HEK293 (cell line): ENCODE measurements around the gene OR10K2.

Experiments used
- CTCF ChIA-PET: fragments of 350-600 bp; formaldehyde crosslinking; extraction: SDS; loops from one replicate; lab custom pipeline; 2021; ENCODE audit warnings: antibody characterized with exemption; lab: Yijun Ruan, JAX
- POLR2A ChIA-PET: fragments of 300-600 bp; formaldehyde crosslinking; extraction: SDS; loops from one replicate; lab custom pipeline; 2020; ENCODE audit warnings: antibody characterized with exemption, inconsistent platforms; lab: Yijun Ruan, JAX
- H3K27ac ChIP-seq: fragments of 200-500 bp; sonication (Bioruptor generic); 2 replicates; pipeline ENCODE4 v1.5.1; 2014; ENCODE audit warnings: low read depth, low read length, control low read depth, inconsistent platforms; ENCODE audit errors: extremely low read depth
- H3K36me3 ChIP-seq, 2 experiments: fragments of 200-500 bp in 1 of 2; sonication (Bioruptor generic) in 1 of 2; 1 replicate in 1 of 2; 2 replicates in 1 of 2; pipeline ENCODE4 v1.5.1; 2014 to 2017; ENCODE audit warnings: inconsistent platforms in 2 of 2, low read length in 2 of 2; ENCODE audit not compliant: control insufficient read depth in 2 of 2, insufficient read depth in 1 of 2
- H3K4me1 ChIP-seq: fragments of 200-500 bp; sonication (Bioruptor generic); 2 replicates; pipeline ENCODE4 v1.5.1; 2014; ENCODE audit warnings: mild to moderate bottlenecking, low read length, inconsistent platforms; ENCODE audit not compliant: control insufficient read depth, insufficient read depth
- H3K4me3 ChIP-seq: 2 replicates; pipeline ENCODE4 v1.5.1; 2011; ENCODE audit warnings: low read depth, mild to moderate bottlenecking, control low read depth, low read length, moderate library complexity
- H3K9me3 ChIP-seq: fragments of 200-500 bp; sonication (Bioruptor generic); 2 replicates; pipeline ENCODE4 v1.5.1; 2014; ENCODE audit warnings: low read depth, low read length, inconsistent platforms; ENCODE audit not compliant: control insufficient read depth, insufficient read depth
- BCL11B ChIP-seq: fragments of 450-650 bp; formaldehyde crosslinking; IDR thresholded peaks from 2 replicates; pipeline ENCODE4 v1.5.1; 2016; ENCODE audit warnings: low read depth, missing biosample characterization, missing genetic modification characterization
- BCL6B ChIP-seq: fragments of 450-650 bp; formaldehyde crosslinking; IDR thresholded peaks from 2 replicates; pipeline ENCODE4 v1.5.1; 2017; ENCODE audit warnings: missing biosample characterization, missing genetic modification characterization
- FEZF1 ChIP-seq: fragments of 450-650 bp; formaldehyde crosslinking; IDR thresholded peaks from 2 replicates; pipeline ENCODE4 v1.5.1; 2016; ENCODE audit warnings: missing biosample characterization, missing genetic modification characterization
- MEIS1 ChIP-seq: sonication (generic); formaldehyde crosslinking; IDR thresholded peaks from 2 replicates; pipeline ENCODE4 v1.8.1; 2022; ENCODE audit warnings: missing genetic modification reagents, mild to moderate bottlenecking, borderline replicate concordance
- MZF1 ChIP-seq: fragments of 450-650 bp; formaldehyde crosslinking; IDR thresholded peaks from 2 replicates; pipeline ENCODE4 v1.5.1; 2017; ENCODE audit warnings: missing biosample characterization, missing genetic modification characterization, borderline replicate concordance
- PRDM2 ChIP-seq: fragments of 450-650 bp; formaldehyde crosslinking; IDR thresholded peaks from 2 replicates; pipeline ENCODE4 v1.5.1; 2016; ENCODE audit warnings: missing biosample characterization, missing genetic modification characterization, borderline replicate concordance
- ZBTB21 ChIP-seq: fragments of 450-650 bp; formaldehyde crosslinking; IDR thresholded peaks from 2 replicates; pipeline ENCODE4 v1.5.1; 2017; ENCODE audit warnings: missing biosample characterization, missing genetic modification characterization
- ZNF280C ChIP-seq: fragments of 450-650 bp; formaldehyde crosslinking; IDR thresholded peaks from 2 replicates; pipeline ENCODE4 v1.5.1; 2016; ENCODE audit warnings: missing biosample characterization, missing genetic modification characterization
- ZNF488 ChIP-seq: fragments of 450-650 bp; formaldehyde crosslinking; IDR thresholded peaks from 2 replicates; pipeline ENCODE4 v1.5.1; 2016; ENCODE audit warnings: missing biosample characterization, missing genetic modification characterization
- ZNF510 ChIP-seq: fragments of 450-650 bp; formaldehyde crosslinking; IDR thresholded peaks from 2 replicates; pipeline ENCODE4 v1.5.1; 2018; ENCODE audit warnings: mild to moderate bottlenecking, missing genetic modification characterization, missing biosample characterization; ENCODE audit not compliant: insufficient replicate concordance
- ZNF544 ChIP-seq: fragments of 450-650 bp; formaldehyde crosslinking; IDR thresholded peaks from 2 replicates; pipeline ENCODE4 v1.5.0; 2017; ENCODE audit warnings: missing biosample characterization, missing genetic modification characterization
- ZNF830 ChIP-seq: fragments of 450-650 bp; IDR thresholded peaks from 2 replicates; pipeline ENCODE4 v1.5.0; 2018; ENCODE audit warnings: missing biosample characterization, missing genetic modification characterization, low read depth, mild to moderate bottlenecking, moderate library complexity
- ZSCAN30 ChIP-seq: fragments of 450-650 bp; IDR thresholded peaks from 2 replicates; pipeline ENCODE4 v1.5.1; 2018; ENCODE audit warnings: missing biosample characterization, mild to moderate bottlenecking, missing genetic modification characterization, moderate library complexity

The OR10K2 gene

GRCh38 chr1:158417586-158417985 is 8.5 kb downstream of the OR10K2 start:
- Histone ChIP-seq H3K36me3 (no peaks in the 10 kb centered on the region), H3K27ac (no peak overlapping the region), H3K4me3 (no peak overlapping the region), H3K9me3 (no peaks in the 10 kb centered on the region)
- POLR2A ChIA-PET: no interaction called here
- TF ChIP-seq ZNF510 (no peak), MZF1 (tag by site-specific recombination) (no peak)
- TF ChIP-seq, all 188 proteins: peak for 0
- H3K4me1 ChIP-seq: no peaks in the 10 kb centered on the region
- CTCF ChIA-PET: no interaction called here

- POLR2A ChIA-PET: no interaction called here
- CTCF ChIA-PET: no interaction called here
- TF ChIP-seq ZNF830 (tag by site-specific recombination) (no peak), ZNF544 (tag by site-specific recombination) (no peak), MEIS1 (no peak), PRDM2 (tag by site-specific recombination) (no peak), BCL6B (tag by site-specific recombination) (no peak), ZSCAN30 (no peak), ZNF280C (tag by site-specific recombination) (no peak), ZBTB21 (tag by site-specific recombination) (no peak), BCL11B (tag by site-specific recombination) (no peak), FEZF1 (no peak), ZNF488 (tag by site-specific recombination) (no peak)
- Histone ChIP-seq H3K9me3 (no peaks in the 10 kb centered on the region), H3K36me3 (no peaks in the 10 kb centered on the region), H3K27ac (no peak overlapping the region), H3K4me1 (no peaks in the 10 kb centered on the region), H3K4me3 (no peak overlapping the region)
Measured at GRCh38 chr1:158414651-158415345, 11.2 kb downstream of the OR10K2 start.
